GDM1 (cell line): Measurements from ENCODE around the gene SOX5.

Experiments
- DNase-seq: peaks from one replicate; lab custom pipeline; 2025; lab: John Stamatoyannopoulos, UW

The SOX5 gene

GRCh38 chr12:23484238-23484637 is 465.2 kb downstream of the SOX5 start:
- no peak for DNase-seq

GRCh38 chr12:23482571-23482970 is 466.9 kb downstream of the SOX5 start:
- DNase-seq: no peak
